Measurements from ENCODE around the gene KRTAP2-4.

- TF ChIP-seq POLR2AphosphoS5 (IDR thresholded peaks at IDR 0.05; ENCODE audit: low read depth, low read length) (no peak), POLR2A (IDR thresholded peaks at IDR 0.05; ENCODE audit: low read depth, low read length) (no peak), TAF1 (IDR thresholded peaks at IDR 0.05; ENCODE audit: low read depth, low read length) (no peak), SPI1 (IDR thresholded peaks at IDR 0.05; ENCODE audit: low read depth, low read length) (no peak), PAX5 (IDR thresholded peaks at IDR 0.05; ENCODE audit: insufficient read depth, low read length, severe bottlenecking) (no peak)
Measured at GRCh38 chr17:41029633-41030245, 35.9 kb downstream of the KRTAP2-4 start, which contains the start of gene KRTAP1-4.
